ENCODE results near the gene ABHD5.

The ABHD5 gene

DNA sequence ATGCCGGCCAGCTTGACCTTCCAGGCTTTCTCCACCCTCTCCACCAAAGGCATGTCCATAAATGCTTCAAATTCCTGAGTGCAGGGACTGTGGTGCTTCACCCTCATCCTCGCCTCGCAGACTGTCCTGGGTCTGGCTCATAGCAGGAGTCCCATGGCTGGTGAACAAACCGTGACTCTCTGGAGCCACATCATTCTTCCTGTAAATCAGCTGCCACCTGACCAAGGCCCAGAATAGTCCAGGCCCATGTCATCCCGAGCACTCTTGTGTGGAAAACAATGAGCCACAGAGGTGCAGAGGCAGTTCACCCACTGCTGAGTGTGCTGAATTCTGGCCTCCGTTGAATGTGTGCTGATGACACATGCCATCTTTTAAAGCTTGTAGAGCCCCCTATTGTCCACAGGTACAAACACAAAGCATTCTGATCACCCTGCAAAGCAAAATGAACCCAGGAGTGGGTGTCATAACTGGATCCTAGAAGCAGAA lies 68.6 kb downstream of the ABHD5 start:
- DNase-seq: no peak

- DNase-seq: no peak
Observed at GRCh38 chr3:43759938-43760337, 69.2 kb downstream of the ABHD5 start.

DNA sequence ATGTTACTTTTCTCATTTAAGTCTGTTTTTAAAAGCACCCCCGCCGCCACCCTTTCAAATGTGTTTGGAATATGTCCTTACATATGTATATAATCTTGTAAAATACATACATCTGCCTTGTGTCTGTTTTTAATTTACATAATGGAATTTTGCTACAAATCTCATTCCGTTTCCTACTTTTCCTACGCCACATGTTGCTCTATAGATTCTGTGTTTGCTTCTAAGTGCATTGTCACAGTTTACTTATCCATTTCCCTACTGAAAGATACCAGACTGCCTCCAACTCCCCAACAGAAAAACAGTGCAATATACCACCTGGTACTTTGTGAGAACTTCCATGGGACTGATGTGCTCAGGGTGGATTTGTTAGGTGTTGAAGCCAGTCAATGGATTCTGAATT lies 70.2 kb downstream of the ABHD5 start:
- no peak for DNase-seq

- no peak for DNase-seq
Observed at GRCh38 chr3:43762451-43762850, 71.7 kb downstream of the ABHD5 start.

- DNase-seq: no peak
Observed at GRCh38 chr3:43764056-43764455, 73.3 kb downstream of the ABHD5 start.

- no peak for DNase-seq
Observed at GRCh38 chr3:43764471-43764870, 73.7 kb downstream of the ABHD5 start.

- no peak for DNase-seq
Observed at GRCh38 chr3:43765521-43765971, 74.8 kb downstream of the ABHD5 start.

DNA sequence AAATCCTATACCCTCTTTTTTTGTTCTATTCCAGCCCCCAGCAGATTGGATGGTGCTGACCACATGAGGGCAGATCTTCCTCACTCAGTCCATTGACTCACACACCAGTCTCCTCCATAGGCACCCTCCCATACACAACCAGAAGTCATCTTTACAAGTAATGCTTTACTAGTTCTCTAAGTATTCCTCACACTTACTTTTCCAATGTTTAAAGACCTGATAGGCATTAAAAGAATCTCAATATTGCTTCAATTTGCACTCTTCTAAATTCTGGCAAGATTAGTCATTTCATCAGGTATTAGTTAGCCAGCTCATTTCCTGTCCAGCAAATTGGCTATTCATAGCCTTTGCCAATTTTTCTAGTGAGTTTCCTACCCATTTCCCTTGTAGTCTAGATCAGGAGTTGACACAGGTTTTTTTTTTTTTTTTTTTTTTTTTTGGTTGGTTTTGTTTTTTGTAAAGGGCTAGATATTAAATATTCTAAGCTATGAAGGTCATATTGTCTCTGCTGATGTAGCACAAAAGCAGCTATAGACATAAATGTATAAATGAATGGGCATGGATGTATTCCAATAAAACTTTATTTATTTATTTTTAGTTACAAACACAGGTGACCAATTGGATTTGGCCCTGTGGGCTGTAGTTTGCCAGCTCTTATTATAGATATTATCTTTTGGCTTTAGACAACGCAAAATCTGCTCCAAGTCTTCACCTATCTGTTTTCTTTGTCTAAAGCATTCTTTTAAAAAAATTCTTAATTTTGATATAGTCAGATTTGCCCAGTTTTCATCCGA lies 76.1 kb downstream of the ABHD5 start:
- DNase-seq: no peak

GRCh38 chr3:43768381-43768973 lies 77.7 kb downstream of the ABHD5 start:
- no peak for DNase-seq

DNA sequence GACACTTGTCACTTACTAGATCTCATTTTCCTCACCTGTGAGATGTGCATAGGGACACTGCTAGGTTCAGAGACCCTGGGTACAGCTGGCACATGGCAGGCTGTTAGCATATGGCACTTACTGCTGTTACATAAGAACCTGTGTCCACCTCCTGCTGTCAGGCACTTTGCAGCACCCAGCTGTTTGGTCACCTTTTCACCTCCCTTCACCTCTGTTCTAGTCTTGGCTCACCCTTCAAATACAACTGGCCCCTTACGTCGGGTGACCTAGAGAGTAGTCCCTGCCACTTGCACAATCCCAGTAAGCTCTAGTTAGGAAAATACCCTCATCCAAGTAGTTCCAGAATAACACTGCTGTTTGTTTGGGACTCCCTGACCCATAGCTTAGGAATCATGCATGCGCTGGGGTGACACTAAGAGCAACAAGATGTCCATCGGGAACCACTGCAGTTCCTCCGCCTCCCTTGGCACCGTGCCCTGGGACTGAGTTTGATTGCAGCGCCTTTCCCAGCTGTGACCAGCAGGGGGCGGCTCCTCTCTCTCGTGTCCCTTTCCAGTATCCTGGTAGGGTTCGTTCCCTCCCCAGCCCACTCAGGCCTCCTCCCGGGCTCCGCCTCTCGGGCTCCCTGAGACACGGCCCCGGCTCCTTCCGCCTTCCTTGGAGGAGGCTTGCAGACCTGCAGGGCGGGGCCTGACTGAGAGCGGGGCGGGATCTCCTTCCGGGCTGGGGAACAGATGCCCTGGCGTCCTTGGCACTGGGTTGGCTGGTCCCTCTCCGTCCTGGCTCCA lies 78.6 kb downstream of the ABHD5 start:
- peak; percentile 68 to 83 for DNase-seq

DNA sequence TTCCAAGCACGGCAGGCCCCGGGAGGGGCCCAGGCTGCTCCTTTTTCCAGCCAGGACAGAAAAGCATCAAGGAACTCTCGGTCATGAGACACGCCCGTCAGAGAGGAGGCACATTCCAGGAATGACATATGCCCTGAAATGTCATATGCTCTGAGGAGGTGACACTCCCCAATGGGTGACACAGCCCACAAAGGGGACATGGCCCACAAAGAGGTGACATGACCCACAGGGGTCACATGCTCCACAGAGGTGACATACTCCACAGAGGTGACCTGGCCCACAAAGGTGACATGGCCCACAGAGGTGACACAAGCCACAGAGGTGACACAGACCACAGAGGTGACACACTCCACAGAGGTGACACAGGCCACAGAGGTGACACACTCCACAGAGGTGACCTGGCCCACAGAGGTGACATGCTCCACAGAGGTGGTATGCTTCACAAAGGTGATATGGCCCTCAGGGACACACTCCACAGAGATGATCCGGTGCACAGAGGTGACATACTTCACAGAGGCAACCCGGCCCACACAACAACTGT lies 79.2 kb downstream of the ABHD5 start:
- no peak for DNase-seq

- no peak for DNase-seq
Observed at GRCh38 chr3:43770426-43771103, 79.8 kb downstream of the ABHD5 start.

DNA sequence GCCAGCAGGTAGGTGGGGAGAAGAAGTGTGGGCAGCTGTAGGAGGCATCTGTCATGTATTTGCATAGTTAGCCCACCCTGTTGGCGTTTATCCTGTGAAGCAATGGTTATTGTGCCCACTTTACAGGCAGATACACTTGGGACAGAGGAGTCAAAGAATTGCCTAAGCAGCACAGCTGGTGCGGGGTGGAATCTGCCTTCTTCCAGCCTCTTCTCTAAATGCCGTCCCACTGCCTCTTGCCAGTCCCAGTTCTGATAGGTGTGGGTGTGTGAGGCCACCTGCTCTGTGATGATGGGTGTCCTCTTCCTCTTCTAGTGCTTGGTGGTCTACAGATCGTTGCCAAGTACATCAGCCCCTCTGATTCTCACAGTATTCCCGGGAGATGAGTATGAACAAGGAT lies 80.9 kb downstream of the ABHD5 start:
- DNase-seq: no peak

DNA sequence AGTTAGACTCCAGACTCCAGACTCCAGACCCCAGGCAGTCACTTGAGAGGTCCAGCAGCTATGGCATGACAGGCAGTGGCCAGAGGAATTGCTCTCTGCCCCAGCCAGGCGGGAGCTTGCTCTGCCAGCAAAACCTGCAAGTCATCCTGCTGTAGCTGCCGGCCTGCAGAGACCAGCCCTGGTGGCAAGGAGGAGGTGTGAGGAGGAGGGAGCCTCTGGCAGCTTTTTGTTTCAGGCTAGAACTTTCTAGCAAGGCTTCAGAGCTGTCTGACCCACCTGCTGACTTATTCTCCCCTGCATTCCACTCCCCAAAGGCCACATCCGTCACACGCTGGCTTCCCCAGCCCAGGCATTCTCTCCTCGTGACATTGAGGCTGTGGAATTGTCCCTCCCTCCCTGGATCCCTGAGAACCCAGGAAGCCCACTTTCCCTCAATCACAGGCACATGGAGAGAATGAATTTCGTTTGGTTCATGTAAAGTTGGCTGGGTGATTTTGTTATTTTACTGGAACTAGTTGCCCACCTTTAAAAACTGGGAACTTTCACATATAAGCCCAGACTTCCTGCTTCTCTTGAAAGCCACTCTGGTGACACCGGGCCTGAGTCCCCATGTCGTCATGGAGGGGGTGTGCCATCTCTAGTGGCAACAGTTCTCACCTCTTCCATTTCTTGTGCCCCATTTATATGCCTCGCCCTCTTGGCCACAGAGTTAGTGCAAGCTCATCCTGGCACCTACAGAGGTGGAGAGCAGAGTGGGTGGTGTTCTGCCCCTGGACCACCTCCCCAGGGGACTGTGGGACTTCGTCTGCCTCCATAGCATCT lies 82.7 kb downstream of the ABHD5 start:
- no peak for DNase-seq

DNA sequence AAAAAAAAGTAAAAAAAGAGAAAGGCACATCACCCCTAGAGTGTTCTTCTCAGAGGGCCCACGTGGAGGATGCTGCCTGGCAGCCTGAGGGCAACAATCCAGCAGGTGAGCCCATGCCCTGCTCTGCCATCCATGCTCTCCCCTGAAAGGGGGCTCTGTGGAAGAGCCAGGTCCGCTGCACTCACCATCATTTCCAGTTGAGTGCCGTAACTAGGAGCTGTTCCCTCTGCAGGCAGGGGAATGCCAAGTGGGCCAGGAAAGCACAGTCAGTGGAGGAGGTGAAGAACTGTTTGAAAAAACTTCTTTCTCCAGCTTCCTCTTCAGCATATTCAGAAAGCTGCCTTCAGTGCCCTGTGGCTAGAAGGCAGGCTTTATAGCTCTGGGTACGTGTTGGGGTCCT lies 84.1 kb downstream of the ABHD5 start:
- no peak for DNase-seq

- DNase-seq: no peak
Observed at GRCh38 chr3:43776101-43776500, 85.4 kb downstream of the ABHD5 start.

GRCh38 chr3:43779850-43780249 lies 89.1 kb downstream of the ABHD5 start:
- no peak for DNase-seq

DNA sequence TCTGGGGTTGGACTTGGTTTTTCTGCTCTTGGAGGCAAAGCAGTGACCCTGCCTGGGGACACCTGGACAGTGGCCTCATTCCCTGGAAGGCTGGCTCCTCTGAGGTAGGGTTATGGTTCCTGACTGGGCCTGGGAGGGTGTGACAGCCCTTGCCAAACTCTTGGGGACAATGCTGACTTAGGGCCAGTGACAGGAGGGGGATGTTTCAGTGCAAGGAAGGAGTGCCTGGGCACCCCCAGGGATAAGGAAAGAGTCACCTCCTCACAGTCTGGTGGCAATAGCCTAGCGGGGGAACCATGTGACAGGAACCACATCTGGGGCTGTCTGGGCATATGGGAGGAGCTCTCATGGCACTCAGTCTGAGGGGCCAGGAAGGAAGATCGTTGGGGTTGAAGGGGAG lies 91.8 kb downstream of the ABHD5 start:
- no peak for DNase-seq
